ENCODE results near the gene NKX1-1. TPM values are rescaled to one million over a fixed set of nuclear protein-coding genes. Genes with fewer than 3 reads are reported as not detected.

Gene NKX1-1
- not detected for total RNA-seq
- polyA plus RNA-seq (ENCODE audit: insufficient read length in 2 of 2): under 1 TPM; 0.35 to 0.70 TPM
- long read RNA-seq, donor 1, partial matches to known transcripts: 0 of 1 reads
- long read RNA-seq, donor 1, other reads (novel, unspliced or antisense): 0 of 1 reads
- long read RNA-seq, donor 2, partial matches to known transcripts: 0 of 1 reads
- long read RNA-seq, donor 2, other reads (novel, unspliced or antisense): 0 of 1 reads
- long read RNA-seq, donor 3, partial matches to known transcripts: 0 of 2 reads
- long read RNA-seq, donor 3, other reads (novel, unspliced or antisense): 0 of 2 reads
- long read RNA-seq, donor 4: 0 reads

GRCh38 chr4:1406394-1406980, at the start of gene NKX1-1:
TSS of gene NKX1-1 (minus strand) at chr4:1406442. CDS start at chr4:1406442, 0 bp downstream.
- Histone ChIP-seq H3K9me3 (ENCODE audit: control insufficient read depth, insufficient read depth, low read length) (no peaks in the 10 kb centered on the region), H3K27ac (ENCODE audit: low read depth, low read length) (no peak within 1 kb of the TSS), H3K27me3 (ENCODE audit: control insufficient read depth, insufficient read depth, low read length) (peaks cover 87% of the 10 kb centered on the region), H3K4me1 (ENCODE audit: control insufficient read depth, insufficient read depth, low read length) (peaks cover 15% of the 10 kb centered on the region), H3K36me3 (ENCODE audit: control insufficient read depth, insufficient read depth, low read length) (no peaks in the 10 kb centered on the region), H3K4me3 (ENCODE audit: low read depth, low read length) (no peak within 1 kb of the TSS)
- DNase-seq (ENCODE audit: low read depth in 4 of 6, low spot score in 6 of 6): peak in 1 of 6 donors; percentile 10
- WGBS (ENCODE audit: insufficient coverage): under 1% methylated on average over 91 of the region's 91 CpGs

GRCh38 chr4:1453731-1454130, 47.5 kb upstream of the NKX1-1 start:
- no peak for DNase-seq (ENCODE audit: low read depth in 4 of 6, low spot score in 6 of 6)

DNA sequence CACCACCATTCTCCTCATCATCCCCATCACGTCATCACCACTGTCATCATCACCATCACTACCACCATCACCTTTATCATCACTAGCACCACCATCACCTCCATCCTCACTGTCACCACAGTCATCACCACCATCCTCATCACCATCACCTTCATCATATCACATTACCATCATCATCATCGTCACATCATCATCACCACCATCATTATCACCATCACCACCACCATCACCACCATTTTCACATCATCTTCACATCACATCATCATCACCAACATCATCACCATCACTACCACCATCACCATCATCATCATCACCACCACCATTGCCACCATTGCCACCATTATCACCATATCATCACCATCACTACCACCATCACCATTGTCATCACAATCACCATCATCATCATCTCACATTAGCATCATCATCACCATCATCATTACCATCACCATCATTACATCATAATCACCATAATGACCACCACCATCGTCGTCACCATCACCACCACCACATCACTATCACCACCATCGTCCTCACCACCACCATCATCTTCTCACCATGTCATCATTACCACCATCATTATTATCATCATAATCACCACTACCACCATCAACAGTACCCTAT, 46.3 kb upstream of the NKX1-1 start:
- Histone ChIP-seq H3K27me3 (ENCODE audit: control insufficient read depth, insufficient read depth, low read length) (peaks cover 16% of the 10 kb centered on the region), H3K4me3 (ENCODE audit: low read depth, low read length) (no peak overlapping the region), H3K9me3 (ENCODE audit: control insufficient read depth, insufficient read depth, low read length) (no peaks in the 10 kb centered on the region), H3K36me3 (ENCODE audit: control insufficient read depth, insufficient read depth, low read length) (no peaks in the 10 kb centered on the region), H3K27ac (ENCODE audit: low read depth, low read length) (no peak overlapping the region), H3K4me1 (ENCODE audit: control insufficient read depth, insufficient read depth, low read length) (no peaks in the 10 kb centered on the region)
- 70% methylated on average over 5 of the region's 5 CpGs for WGBS (ENCODE audit: insufficient coverage)
- no peak for DNase-seq (ENCODE audit: low read depth in 4 of 6, low spot score in 6 of 6)

More at GRCh38 chr4:1453731-1454130, 47.5 kb upstream of the NKX1-1 start:
- no peaks in the 10 kb centered on the region for H3K36me3 ChIP-seq (ENCODE audit: control insufficient read depth, insufficient read depth, low read length)
- peaks cover 22% of the 10 kb centered on the region for H3K27me3 ChIP-seq (ENCODE audit: control insufficient read depth, insufficient read depth, low read length)
- 82% methylated on average over 2 of the region's 2 CpGs for whole genome bisulfite sequencing (ENCODE audit: insufficient coverage)
- no peak overlapping the region for H3K4me3 ChIP-seq (ENCODE audit: low read depth, low read length)
- H3K9me3 ChIP-seq (ENCODE audit: control insufficient read depth, insufficient read depth, low read length): no peaks in the 10 kb centered on the region
- H3K4me1 ChIP-seq (ENCODE audit: control insufficient read depth, insufficient read depth, low read length): peaks cover 3% of the 10 kb centered on the region
- no peak overlapping the region for H3K27ac ChIP-seq (ENCODE audit: low read depth, low read length)

DNA sequence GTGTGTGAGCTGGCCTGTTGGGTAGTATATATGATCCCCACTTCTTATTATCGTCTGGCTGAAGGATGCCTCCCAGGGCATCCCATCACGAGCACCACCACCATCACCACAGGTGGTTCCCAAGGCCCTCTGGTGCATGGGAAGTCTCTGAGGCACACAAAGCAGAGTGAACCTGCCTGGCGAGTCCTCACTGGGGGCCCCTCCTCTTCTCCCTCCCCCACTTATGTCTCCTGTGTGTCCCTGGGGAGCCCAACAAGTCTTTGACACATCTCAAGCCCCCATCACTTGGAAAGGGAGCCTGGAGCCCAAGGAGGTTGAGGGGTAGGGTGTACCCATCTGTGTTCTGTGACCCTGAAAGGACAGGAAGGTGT, 45.5 kb upstream of the NKX1-1 start:
- Histone ChIP-seq H3K4me1 (ENCODE audit: control insufficient read depth, insufficient read depth, low read length) (peaks cover 4% of the 10 kb centered on the region), H3K9me3 (ENCODE audit: control insufficient read depth, insufficient read depth, low read length) (no peaks in the 10 kb centered on the region), H3K27me3 (ENCODE audit: control insufficient read depth, insufficient read depth, low read length) (peaks cover 16% of the 10 kb centered on the region), H3K4me3 (ENCODE audit: low read depth, low read length) (no peak overlapping the region), H3K36me3 (ENCODE audit: control insufficient read depth, insufficient read depth, low read length) (no peaks in the 10 kb centered on the region), H3K27ac (ENCODE audit: low read depth, low read length) (no peak overlapping the region)
- DNase-seq (ENCODE audit: low read depth in 4 of 6, low spot score in 6 of 6): no peak
- WGBS (ENCODE audit: insufficient coverage): 80% methylated on average over 1 of the region's 3 CpGs

GRCh38 chr4:1451106-1451751, 45.0 kb upstream of the NKX1-1 start:
- DNase-seq (ENCODE audit: low read depth in 4 of 6, low spot score in 6 of 6): no peak
- Histone ChIP-seq H3K27ac (ENCODE audit: low read depth, low read length) (no peak overlapping the region), H3K9me3 (ENCODE audit: control insufficient read depth, insufficient read depth, low read length) (no peaks in the 10 kb centered on the region), H3K4me1 (ENCODE audit: control insufficient read depth, insufficient read depth, low read length) (peaks cover 4% of the 10 kb centered on the region), H3K27me3 (ENCODE audit: control insufficient read depth, insufficient read depth, low read length) (peaks cover 15% of the 10 kb centered on the region), H3K4me3 (ENCODE audit: low read depth, low read length) (no peak overlapping the region), H3K36me3 (ENCODE audit: control insufficient read depth, insufficient read depth, low read length) (no peaks in the 10 kb centered on the region)
- 87% methylated on average over 13 of the region's 18 CpGs for WGBS (ENCODE audit: insufficient coverage)

GRCh38 chr4:1449833-1450741, 43.8 kb upstream of the NKX1-1 start:
- DNase-seq (ENCODE audit: low read depth in 4 of 6, low spot score in 6 of 6): no peak
- Histone ChIP-seq H3K36me3 (ENCODE audit: control insufficient read depth, insufficient read depth, low read length) (no peaks in the 10 kb centered on the region), H3K4me1 (ENCODE audit: control insufficient read depth, insufficient read depth, low read length) (peaks cover 4% of the 10 kb centered on the region), H3K27me3 (ENCODE audit: control insufficient read depth, insufficient read depth, low read length) (peaks cover 14% of the 10 kb centered on the region), H3K4me3 (ENCODE audit: low read depth, low read length) (no peak overlapping the region), H3K9me3 (ENCODE audit: control insufficient read depth, insufficient read depth, low read length) (no peaks in the 10 kb centered on the region), H3K27ac (ENCODE audit: low read depth, low read length) (no peak overlapping the region)
- 81% methylated on average over 24 of the region's 32 CpGs for WGBS (ENCODE audit: insufficient coverage)

DNA sequence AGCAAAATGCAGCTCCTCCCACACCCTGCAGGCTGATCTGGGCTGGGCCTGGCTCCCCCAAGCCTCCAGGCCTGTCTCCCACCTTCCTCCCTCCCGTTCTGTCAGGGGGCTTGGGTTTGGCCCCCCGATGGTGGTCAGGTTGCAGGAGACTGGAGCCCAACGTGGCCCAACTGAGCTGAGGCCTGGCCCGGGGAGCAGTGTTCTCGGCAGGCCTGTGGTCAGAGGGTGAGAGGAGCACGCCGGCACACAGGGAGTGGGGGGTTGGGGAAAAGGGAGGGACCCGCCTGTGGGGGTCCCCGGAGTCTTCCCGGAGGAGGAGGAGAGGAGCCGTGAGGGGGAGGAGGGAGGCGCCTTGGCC, 43.2 kb upstream of the NKX1-1 start:
- H3K4me3 ChIP-seq (ENCODE audit: low read depth, low read length): no peak overlapping the region
- H3K9me3 ChIP-seq (ENCODE audit: control insufficient read depth, insufficient read depth, low read length): no peaks in the 10 kb centered on the region
- no peak for DNase-seq (ENCODE audit: low read depth in 4 of 6, low spot score in 6 of 6)
- no peaks in the 10 kb centered on the region for H3K36me3 ChIP-seq (ENCODE audit: control insufficient read depth, insufficient read depth, low read length)
- no peak overlapping the region for H3K27ac ChIP-seq (ENCODE audit: low read depth, low read length)
- 43% methylated on average over 11 of the region's 12 CpGs for WGBS (ENCODE audit: insufficient coverage)
- peaks cover 4% of the 10 kb centered on the region for H3K4me1 ChIP-seq (ENCODE audit: control insufficient read depth, insufficient read depth, low read length)
- H3K27me3 ChIP-seq (ENCODE audit: control insufficient read depth, insufficient read depth, low read length): peaks cover 11% of the 10 kb centered on the region

DNA sequence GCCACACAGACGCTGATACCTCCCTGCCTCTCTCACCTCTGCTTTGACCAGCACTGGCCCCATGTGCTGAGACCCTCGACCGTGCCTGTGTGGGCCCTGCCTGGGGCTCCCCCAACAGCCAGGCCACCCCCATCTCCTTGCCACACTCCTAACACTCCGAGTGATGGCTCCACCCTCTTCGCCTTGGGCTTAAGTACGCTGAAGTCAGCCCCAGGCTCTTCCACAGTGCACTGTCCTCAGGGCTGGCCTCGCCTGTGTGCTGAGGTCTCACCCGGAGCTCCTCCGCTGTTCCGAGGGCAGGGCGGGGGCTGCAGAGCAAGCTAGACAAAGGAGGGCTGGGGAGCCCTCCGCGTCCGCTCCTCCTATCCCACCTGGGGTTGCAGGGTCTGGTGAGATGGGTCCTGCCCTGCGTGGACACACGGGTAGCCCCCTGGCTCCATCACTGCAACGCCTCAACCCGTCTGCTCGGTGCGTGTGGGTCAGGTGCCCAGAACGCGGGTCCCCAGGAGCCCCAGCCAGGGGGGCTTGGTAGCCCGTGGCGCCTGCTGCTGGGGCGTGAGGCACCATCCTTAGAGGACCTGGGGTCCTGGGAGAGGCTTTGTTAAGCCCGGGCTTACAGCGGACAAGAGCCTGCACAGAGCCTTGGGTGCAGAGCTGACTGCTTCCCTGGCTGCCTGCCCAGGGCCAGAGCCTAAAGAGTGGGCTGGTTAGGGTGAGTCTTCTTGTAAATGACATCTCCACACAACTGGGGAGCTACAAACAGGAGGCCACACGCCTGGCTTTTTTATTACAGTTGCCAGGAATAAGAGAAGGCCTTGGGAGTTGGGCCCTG, 42.6 kb upstream of the NKX1-1 start:
- no peaks in the 10 kb centered on the region for H3K36me3 ChIP-seq (ENCODE audit: control insufficient read depth, insufficient read depth, low read length)
- no peaks in the 10 kb centered on the region for H3K9me3 ChIP-seq (ENCODE audit: control insufficient read depth, insufficient read depth, low read length)
- H3K4me3 ChIP-seq (ENCODE audit: low read depth, low read length): no peak overlapping the region
- H3K27ac ChIP-seq (ENCODE audit: low read depth, low read length): no peak overlapping the region
- H3K4me1 ChIP-seq (ENCODE audit: control insufficient read depth, insufficient read depth, low read length): peaks cover 4% of the 10 kb centered on the region
- WGBS (ENCODE audit: insufficient coverage): 72% methylated on average over 26 of the region's 28 CpGs
- H3K27me3 ChIP-seq (ENCODE audit: control insufficient read depth, insufficient read depth, low read length): peaks cover 11% of the 10 kb centered on the region
- no peak for DNase-seq (ENCODE audit: low read depth in 4 of 6, low spot score in 6 of 6)
